Subcutaneous abdominal adipose tissue (tissue), 5 donors: ENCODE data around the gene SKA3.
A peak's percentile ranks its signal among the peaks of the same experiment; 100 is the strongest.
"Not testable (repeated sequence)": the region's sequence is repeated elsewhere in the genome, so short reads cannot be mapped to it uniquely, and the experiment has no call there.

Source experiments
- H3K27ac ChIP-seq: one replicate; pipeline ENCODE4 v1.7.0; 2013; ENCODE audit warnings: low read depth, mild to moderate bottlenecking, inconsistent platforms, low read length, moderate library complexity
- H3K27me3 ChIP-seq, 5 donors: one replicate each; pipeline ENCODE4 v1.7.0; 2013; ENCODE audit warnings: low read length in 5 of 5, inconsistent platforms in 1 of 5; ENCODE audit not compliant: control insufficient read depth in 5 of 5, insufficient read depth in 4 of 5
- H3K36me3 ChIP-seq, 5 donors: one replicate each; pipeline ENCODE4 v1.7.0; 2013; ENCODE audit warnings: low read length in 5 of 5; ENCODE audit not compliant: control insufficient read depth in 5 of 5, insufficient read depth in 5 of 5
- H3K4me1 ChIP-seq, 5 donors: one replicate each; pipeline ENCODE4 v1.7.0; 2013; ENCODE audit warnings: low read length in 5 of 5, mild to moderate bottlenecking in 3 of 5, moderate library complexity in 1 of 5; ENCODE audit not compliant: control insufficient read depth in 5 of 5, insufficient read depth in 5 of 5
- H3K4me3 ChIP-seq, 5 donors: one replicate each; pipeline ENCODE4 v1.7.0; 2013; ENCODE audit warnings: low read length in 5 of 5, low read depth in 1 of 5
- H3K9ac ChIP-seq, 5 donors: one replicate each; pipeline ENCODE4 v1.7.0; 2013; ENCODE audit warnings: low read length in 5 of 5, mild to moderate bottlenecking in 4 of 5, moderate library complexity in 3 of 5
- H3K9me3 ChIP-seq, 5 donors: one replicate each; pipeline ENCODE4 v1.7.0; 2013; ENCODE audit warnings: low read length in 5 of 5; ENCODE audit not compliant: control insufficient read depth in 5 of 5
- donor health status: healthy.
- donor health status: healthy.
- donor health status: healthy.
- donor health status: healthy.
- donor health status: healthy.

Gene SKA3

DNA sequence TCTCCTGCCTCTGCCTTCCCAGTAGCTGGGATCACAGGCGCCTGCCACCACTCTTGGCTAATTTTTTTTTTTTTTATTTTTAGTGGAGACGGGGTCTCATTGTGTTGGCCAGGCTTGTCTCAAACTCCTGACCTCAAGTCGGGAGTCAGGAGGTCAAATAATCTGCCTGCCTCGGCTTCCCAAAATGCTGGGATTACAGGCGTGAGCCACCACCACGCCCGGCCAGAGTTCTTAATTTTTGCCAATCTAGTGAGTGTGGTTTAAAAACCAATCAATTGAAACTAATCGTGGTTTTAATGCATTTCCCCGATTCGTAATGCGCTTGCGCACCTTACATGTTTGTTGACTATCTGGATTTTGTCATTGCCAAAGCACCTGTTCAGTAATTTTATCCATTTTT, 37.0 kb downstream of the SKA3 start:
- Histone ChIP-seq H3K27ac (no peak overlapping the region), H3K36me3 (peaks cover 3 to 14% (median 7%) of the 10 kb centered on the region in 5 donors), H3K27me3 (no peaks in the 10 kb centered on the region), H3K9me3 (no peaks in the 10 kb centered on the region), H3K4me1 (peaks cover 6 to 32% (median 29%) of the 10 kb centered on the region in 5 donors), H3K4me3 (peak overlapping the region; percentile 87 to 98 (median 98)), H3K9ac (peak overlapping the region in 3 of 5 donors; percentile 78 to 94 (median 87))

DNA sequence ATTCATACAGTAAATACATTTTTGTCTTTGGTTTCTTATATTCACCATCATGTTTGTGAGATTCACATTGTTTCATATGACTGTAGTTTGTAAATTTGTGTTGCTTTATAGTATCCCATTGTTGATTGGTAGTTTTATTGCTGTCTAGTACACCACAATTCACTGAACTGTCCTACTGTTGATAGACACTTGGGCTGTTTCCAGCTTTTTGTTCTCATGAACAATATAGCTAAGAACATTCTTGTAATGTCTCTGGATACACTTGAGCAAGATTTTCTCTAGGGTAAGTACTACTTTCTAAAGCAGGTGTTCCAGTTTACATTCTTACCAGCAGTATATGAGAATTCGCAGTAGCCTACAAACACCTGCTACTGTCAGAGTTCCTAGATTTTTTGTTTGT, 37.8 kb downstream of the SKA3 start:
- Histone ChIP-seq H3K9me3 (no peaks in the 10 kb centered on the region), H3K4me1 (peaks cover 6 to 31% (median 26%) of the 10 kb centered on the region in 5 donors), H3K27ac (no peak overlapping the region), H3K27me3 (no peaks in the 10 kb centered on the region), H3K36me3 (peaks cover 3 to 11% (median 5%) of the 10 kb centered on the region in 5 donors), H3K4me3 (no peak overlapping the region), H3K9ac (no peak overlapping the region)

- Histone ChIP-seq H3K9me3 (no peaks in the 10 kb centered on the region), H3K27me3 (no peaks in the 10 kb centered on the region), H3K36me3 (peaks cover 0 to 3% (median 3%) of the 10 kb centered on the region in 5 donors), H3K4me3 (no peak overlapping the region), H3K9ac (no peak overlapping the region), H3K4me1 (peaks cover 6 to 27% (median 22%) of the 10 kb centered on the region in 5 donors), H3K27ac (no peak overlapping the region)
Measured at GRCh38 chr13:21137696-21138095, 38.7 kb downstream of the SKA3 start.

- H3K27ac ChIP-seq, H3K27me3 ChIP-seq, H3K9ac ChIP-seq, H3K36me3 ChIP-seq, H3K9me3 ChIP-seq, H3K4me3 ChIP-seq: not testable (repeated sequence)
- peaks cover 0 to 11% (median 6%) of the 10 kb centered on the region in 5 donors for H3K4me1 ChIP-seq
Measured at GRCh38 chr13:21135833-21136232, 40.5 kb downstream of the SKA3 start.

DNA sequence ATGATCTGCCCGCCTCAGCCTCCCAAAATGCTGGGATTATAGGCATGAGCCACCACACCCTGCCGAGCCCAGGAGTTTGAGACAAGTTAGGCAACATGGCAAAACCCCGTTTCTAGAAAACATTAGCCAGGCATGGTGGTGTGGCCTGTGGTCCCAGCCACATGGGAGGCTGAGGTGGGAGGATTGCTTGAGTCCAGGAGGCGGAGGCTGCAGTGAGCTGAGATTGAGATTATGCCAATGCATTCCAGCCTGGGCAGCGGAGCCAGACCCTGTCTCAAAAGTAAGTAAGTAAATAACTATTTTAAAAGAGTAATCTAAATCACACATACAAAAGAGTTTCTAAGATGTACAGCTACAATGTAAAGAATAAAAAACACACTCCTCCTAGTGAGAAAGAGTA, 41.9 kb downstream of the SKA3 start:
- peaks cover 0 to 7% (median 2%) of the 10 kb centered on the region in 5 donors for H3K4me1 ChIP-seq
- H3K4me3 ChIP-seq = no peak overlapping the region
- peaks cover 0 to 4% (median 0%) of the 10 kb centered on the region in 5 donors for H3K9me3 ChIP-seq
- no peaks in the 10 kb centered on the region for H3K27me3 ChIP-seq
- H3K27ac ChIP-seq = no peak overlapping the region
- H3K36me3 ChIP-seq = no peaks in the 10 kb centered on the region
- no peak overlapping the region for H3K9ac ChIP-seq

DNA sequence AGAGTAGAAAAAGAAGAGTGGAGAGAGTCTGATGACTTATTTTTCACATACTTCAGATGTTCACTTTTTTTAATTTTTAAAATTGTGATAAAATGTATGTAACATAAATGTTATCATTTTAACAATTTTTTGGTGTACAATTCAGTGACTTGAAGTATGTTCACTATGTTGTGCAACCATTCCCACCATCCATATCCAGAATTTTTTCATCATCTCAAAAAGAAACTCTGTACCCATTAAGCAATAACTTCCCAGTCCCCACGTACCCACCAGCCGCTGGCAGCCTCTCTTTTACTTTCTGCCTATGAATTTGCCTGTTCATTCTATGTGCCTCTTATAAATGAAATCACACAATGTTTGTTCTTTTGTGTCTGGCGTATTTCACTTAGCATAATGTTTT, 43.3 kb downstream of the SKA3 start:
- peaks cover 0 to 4% (median 0%) of the 10 kb centered on the region in 5 donors for H3K9me3 ChIP-seq
- H3K4me1 ChIP-seq = peaks cover 0 to 4% (median 0%) of the 10 kb centered on the region in 5 donors
- no peak overlapping the region for H3K9ac ChIP-seq
- no peaks in the 10 kb centered on the region for H3K27me3 ChIP-seq
- no peaks in the 10 kb centered on the region for H3K36me3 ChIP-seq
- no peak overlapping the region for H3K27ac ChIP-seq
- H3K4me3 ChIP-seq = no peak overlapping the region

GRCh38 chr13:21130116-21130515, 46.2 kb downstream of the SKA3 start:
- Histone ChIP-seq H3K9ac (no peak overlapping the region), H3K27ac (no peak overlapping the region), H3K4me3 (no peak overlapping the region), H3K36me3 (no peaks in the 10 kb centered on the region), H3K4me1 (peaks cover 0 to 4% (median 0%) of the 10 kb centered on the region in 5 donors), H3K27me3 (no peaks in the 10 kb centered on the region), H3K9me3 (peaks cover 0 to 4% (median 0%) of the 10 kb centered on the region in 5 donors)

DNA sequence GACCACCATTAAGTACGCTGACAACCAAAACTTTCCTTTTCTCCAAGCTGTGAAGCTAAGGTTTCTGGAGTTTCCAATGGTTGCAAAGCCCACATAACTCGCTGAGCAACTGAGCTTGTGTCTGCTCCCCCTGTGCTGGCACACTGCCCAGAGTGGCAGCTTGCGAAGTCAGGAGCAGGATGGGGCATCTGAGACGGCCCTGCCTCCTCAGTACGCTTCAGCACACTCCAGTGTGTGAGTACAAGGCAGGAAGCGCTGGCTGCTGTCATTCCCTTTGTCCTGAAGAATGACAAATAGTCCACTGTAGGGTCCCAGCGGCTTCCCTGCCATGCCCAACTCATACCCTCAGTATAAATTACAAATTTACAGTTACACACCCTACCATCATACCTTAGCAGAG, 51.5 kb downstream of the SKA3 start:
- H3K27ac ChIP-seq = no peak overlapping the region
- H3K9me3 ChIP-seq = no peaks in the 10 kb centered on the region
- no peak overlapping the region for H3K4me3 ChIP-seq
- no peaks in the 10 kb centered on the region for H3K4me1 ChIP-seq
- no peaks in the 10 kb centered on the region for H3K36me3 ChIP-seq
- H3K27me3 ChIP-seq = peaks cover 0 to 4% (median 0%) of the 10 kb centered on the region in 5 donors
- H3K9ac ChIP-seq = no peak overlapping the region

- H3K36me3 ChIP-seq = no peaks in the 10 kb centered on the region
- H3K27ac ChIP-seq = no peak overlapping the region
- no peak overlapping the region for H3K4me3 ChIP-seq
- no peak overlapping the region for H3K9ac ChIP-seq
- peaks cover 0 to 4% (median 0%) of the 10 kb centered on the region in 5 donors for H3K27me3 ChIP-seq
- H3K9me3 ChIP-seq = no peaks in the 10 kb centered on the region
- no peaks in the 10 kb centered on the region for H3K4me1 ChIP-seq
Measured at GRCh38 chr13:21123956-21124355, 52.4 kb downstream of the SKA3 start.

GRCh38 chr13:21121616-21122015, 54.7 kb downstream of the SKA3 start:
- H3K9ac ChIP-seq = no peak overlapping the region
- no peak overlapping the region for H3K4me3 ChIP-seq
- no peak overlapping the region for H3K27ac ChIP-seq
- no peaks in the 10 kb centered on the region for H3K9me3 ChIP-seq
- H3K36me3 ChIP-seq = no peaks in the 10 kb centered on the region
- H3K4me1 ChIP-seq = no peaks in the 10 kb centered on the region
- peaks cover 0 to 4% (median 0%) of the 10 kb centered on the region in 5 donors for H3K27me3 ChIP-seq

DNA sequence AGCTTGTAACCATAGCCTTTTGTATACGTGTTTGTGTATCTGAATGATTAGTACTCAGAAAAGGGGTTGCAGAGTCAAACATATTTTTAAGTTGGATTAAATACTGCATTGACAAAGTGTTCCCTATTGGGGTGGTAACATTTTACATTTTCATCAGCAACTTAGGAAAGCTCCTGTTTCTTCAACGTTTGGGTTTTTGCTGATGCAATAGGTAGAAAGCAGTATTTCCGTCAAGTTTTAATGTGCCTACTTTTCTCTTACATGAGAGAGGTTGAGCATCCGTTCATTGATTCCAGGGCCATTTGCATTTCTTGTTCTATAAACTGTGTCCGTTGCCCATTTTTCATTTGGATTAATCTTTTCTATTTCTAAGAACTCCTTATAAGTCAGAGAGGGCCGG, 56.2 kb downstream of the SKA3 start:
- Histone ChIP-seq H3K4me1 (no peaks in the 10 kb centered on the region), H3K4me3 (no peak overlapping the region), H3K9me3 (no peaks in the 10 kb centered on the region), H3K36me3 (no peaks in the 10 kb centered on the region), H3K27me3 (peaks cover 0 to 4% (median 0%) of the 10 kb centered on the region in 5 donors), H3K27ac (no peak overlapping the region), H3K9ac (no peak overlapping the region)
